Measurements from ENCODE around the gene KLHL10. TPM values are rescaled to one million over a fixed set of nuclear protein-coding genes. Genes with fewer than 3 reads are reported as not detected.

KLHL10 gene
- total and polyA plus RNA-seq, 2 experiments from 2014 or later: 0.13 to 0.42 TPM

- Histone ChIP-seq H3K79me2 (replicated peaks; ENCODE audit: insufficient read depth) (peaks cover 46% of the 10 kb centered on the region), H3K27ac (ENCODE audit: low read depth) (peak within 1 kb of the TSS; percentile 67)
- peak within 1 kb of the TSS; percentile 93 for H3K4me3 Mint-ChIP-seq
These were observed 25.1 kb upstream of the KLHL10 start, which contains the start of gene FKBP10 for GRCh38 chr17:41812381-41813151. Gene FKBP10, plus strand, starts transcription at chr17:41813004. Its CDS starts 31 bp downstream, at chr17:41813035.

DNA sequence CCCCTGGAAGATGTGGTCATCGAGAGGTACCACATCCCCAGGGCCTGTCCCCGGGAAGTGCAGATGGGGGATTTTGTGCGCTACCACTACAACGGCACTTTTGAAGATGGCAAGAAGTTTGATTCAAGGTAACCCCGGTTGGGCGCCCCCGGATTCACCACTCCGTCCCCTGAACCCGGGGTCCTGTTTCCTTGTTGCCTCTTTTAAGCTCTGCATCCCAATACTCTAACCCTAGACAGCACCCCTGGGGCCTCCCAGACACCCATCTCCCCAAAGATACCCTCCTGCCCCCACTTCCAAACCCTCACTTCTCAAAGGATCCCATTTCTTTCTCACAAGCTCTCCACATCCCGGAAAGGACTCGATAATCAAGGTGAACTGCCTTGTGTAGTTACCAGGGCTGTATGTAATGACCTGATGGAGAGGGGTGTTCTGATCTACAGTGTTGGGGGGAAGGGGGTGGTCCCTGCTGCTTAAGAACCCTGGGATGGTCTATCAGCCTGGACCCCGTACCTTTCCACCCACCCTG is 24.4 kb upstream of the KLHL10 start:
- Histone ChIP-seq H3K9me2 (ENCODE audit: insufficient read depth) (no peaks in the 10 kb centered on the region), H3K79me2 (replicated peaks; ENCODE audit: insufficient read depth) (peaks cover 46% of the 10 kb centered on the region), H2AFZ (peak overlapping the region; percentile 98), H3K36me3 (ENCODE audit: insufficient read depth) (peaks cover 2% of the 10 kb centered on the region; the same call in 1 of the 2 replicates), H3K27ac (ENCODE audit: low read depth) (peak overlapping the region; percentile 67), H3K4me1 (ENCODE audit: insufficient read depth) (peaks cover 30% of the 10 kb centered on the region), H3K4me3 (peak overlapping the region; percentile 98), H3K27me3 (ENCODE audit: insufficient read depth) (peaks cover 9% of the 10 kb centered on the region), H4K20me1 (replicated peaks; ENCODE audit: insufficient read depth) (no peaks in the 10 kb centered on the region), H3K4me2 (peak overlapping the region; percentile 98), H3F3A (replicated peaks; ENCODE audit: low read depth) (peaks cover 16% of the 10 kb centered on the region)
- Mint-ChIP-seq H3K4me3 (peak overlapping the region; percentile 93), H3K36me3 (ENCODE audit: low read depth) (peaks cover 36% of the 10 kb centered on the region), H3K9me3 (peaks cover 9% of the 10 kb centered on the region; the same call in 2 of the 3 replicates), H3K27ac (peak overlapping the region; percentile 79), H3K27me3 (ENCODE audit: insufficient read depth, low read depth, poor library complexity) (peaks cover 22% of the 10 kb centered on the region), H3K4me1 (peaks cover 23% of the 10 kb centered on the region)
- DNase-seq (ENCODE audit: low spot score) (peak; percentile 68), ATAC-seq (peak; percentile 15)
- TF ChIP-seq REST (IDR thresholded peaks at IDR 0.05; ENCODE audit: unreplicated experiment) (no peak), EZH2phosphoT487 (IDR thresholded peaks at IDR 0.05; ENCODE audit: unreplicated experiment) (no peak), STAT1 (IDR thresholded peaks at IDR 0.05; ENCODE audit: unreplicated experiment) (no peak), NANOG (IDR thresholded peaks at IDR 0.05; ENCODE audit: borderline replicate concordance) (no peak), ZNF114 (CRISPR knock-in tag; IDR thresholded peaks at IDR 0.05) (no peak), ZNF331 (CRISPR knock-in tag; IDR thresholded peaks at IDR 0.05; ENCODE audit: low read depth) (no peak), ETS1 (IDR thresholded peaks at IDR 0.05) (no peak), CREB1 (CRISPR knock-in tag; IDR thresholded peaks at IDR 0.05; ENCODE audit: low read depth) (no peak)

More at GRCh38 chr17:41812381-41813151, 25.1 kb upstream of the KLHL10 start, which contains the start of gene FKBP10:
- H3K9me2 ChIP-seq (ENCODE audit: insufficient read depth): no peaks in the 10 kb centered on the region
- peaks cover 9% of the 10 kb centered on the region for H3K27me3 ChIP-seq (ENCODE audit: insufficient read depth)
- H4K20me1 ChIP-seq (replicated peaks; ENCODE audit: insufficient read depth): no peaks in the 10 kb centered on the region
- H3K36me3 ChIP-seq (ENCODE audit: insufficient read depth): no peaks in the 10 kb centered on the region
- peak within 1 kb of the TSS; percentile 98 for H2AFZ ChIP-seq
- Mint-ChIP-seq H3K27me3 (ENCODE audit: insufficient read depth, low read depth, poor library complexity) (peaks cover 22% of the 10 kb centered on the region), H3K9me3 (peaks cover 9% of the 10 kb centered on the region; the same call in 2 of the 3 replicates), H3K27ac (peak within 1 kb of the TSS; percentile 90), H3K4me1 (peaks cover 19% of the 10 kb centered on the region), H3K36me3 (ENCODE audit: low read depth) (peaks cover 30% of the 10 kb centered on the region)
- peaks cover 28% of the 10 kb centered on the region for H3K4me1 ChIP-seq (ENCODE audit: insufficient read depth)
- peak within 1 kb of the TSS; percentile 98 for H3K4me2 ChIP-seq
- H3F3A ChIP-seq (replicated peaks; ENCODE audit: low read depth): peaks cover 12% of the 10 kb centered on the region
- TF ChIP-seq ETS1 (IDR thresholded peaks at IDR 0.05) (peak; percentile 50), POLR2AphosphoS5 (IDR thresholded peaks at IDR 0.05; ENCODE audit: low read depth) (peak; percentile 71), EZH2 (IDR thresholded peaks at IDR 0.05; ENCODE audit: low read depth, unreplicated experiment) (no peak)
- H3K4me3 ChIP-seq: peak within 1 kb of the TSS; percentile 98
- ATAC-seq: peak; percentile 60
- peak; percentile 96 for DNase-seq (ENCODE audit: low spot score)

All from GM23338 (cell line).